GM18519 (cell line): Measurements from ENCODE around the gene HP.

Experiments
- ATAC-seq: cut with Tn5 transposase; IDR thresholded peaks from one replicate; pipeline ENCODE4 v1.9.1; 2021; ENCODE audit warnings: mild to moderate bottlenecking, moderate library complexity; ENCODE audit not compliant: unreplicated experiment, low FRiP score

HP gene

GRCh38 chr16:72083778-72084404, 29.6 kb downstream of the HP start:
- no peak for ATAC-seq

DNA sequence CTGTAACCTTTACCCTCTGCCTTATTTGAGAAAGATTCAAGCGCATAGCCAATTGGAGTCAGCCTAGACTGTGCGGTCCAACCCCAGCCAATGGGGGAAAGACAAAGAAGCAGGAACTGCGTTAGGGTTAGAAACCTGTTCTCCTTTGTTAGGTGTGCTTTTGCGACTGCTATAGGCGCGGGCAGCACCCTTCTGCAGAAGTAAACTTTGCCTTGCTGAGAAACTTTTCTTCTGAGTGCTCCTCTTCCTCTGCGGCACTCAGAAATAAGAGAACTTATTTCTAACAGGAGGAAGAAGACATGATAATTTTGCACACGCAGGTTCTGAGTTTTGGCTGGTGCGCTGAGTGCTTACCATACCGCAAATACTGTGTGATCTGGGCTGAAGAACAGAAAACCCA, 30.1 kb downstream of the HP start:
- no peak for ATAC-seq

DNA sequence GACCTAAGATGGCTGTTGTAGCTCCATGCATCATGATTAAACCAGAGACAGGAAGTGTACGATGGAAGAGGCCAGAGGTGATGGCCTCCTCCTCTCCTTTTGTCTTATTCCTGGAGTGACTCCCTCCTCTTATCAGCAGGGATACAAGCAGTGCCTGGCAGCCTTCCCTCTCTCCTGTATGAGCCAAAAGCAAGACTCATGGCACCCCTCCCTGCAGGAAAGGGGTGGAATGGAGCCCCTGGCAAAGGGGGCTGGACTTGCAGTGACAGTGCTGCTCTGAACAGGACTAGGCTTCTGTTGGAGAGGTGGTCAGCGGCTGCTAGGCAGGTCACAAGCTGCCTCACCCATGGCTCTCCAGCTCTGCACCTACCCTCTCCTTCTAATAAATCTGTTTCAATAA, 30.7 kb downstream of the HP start:
- no peak for ATAC-seq

- no peak for ATAC-seq
Observed at GRCh38 chr16:72091217-72091616, 36.9 kb downstream of the HP start.

DNA sequence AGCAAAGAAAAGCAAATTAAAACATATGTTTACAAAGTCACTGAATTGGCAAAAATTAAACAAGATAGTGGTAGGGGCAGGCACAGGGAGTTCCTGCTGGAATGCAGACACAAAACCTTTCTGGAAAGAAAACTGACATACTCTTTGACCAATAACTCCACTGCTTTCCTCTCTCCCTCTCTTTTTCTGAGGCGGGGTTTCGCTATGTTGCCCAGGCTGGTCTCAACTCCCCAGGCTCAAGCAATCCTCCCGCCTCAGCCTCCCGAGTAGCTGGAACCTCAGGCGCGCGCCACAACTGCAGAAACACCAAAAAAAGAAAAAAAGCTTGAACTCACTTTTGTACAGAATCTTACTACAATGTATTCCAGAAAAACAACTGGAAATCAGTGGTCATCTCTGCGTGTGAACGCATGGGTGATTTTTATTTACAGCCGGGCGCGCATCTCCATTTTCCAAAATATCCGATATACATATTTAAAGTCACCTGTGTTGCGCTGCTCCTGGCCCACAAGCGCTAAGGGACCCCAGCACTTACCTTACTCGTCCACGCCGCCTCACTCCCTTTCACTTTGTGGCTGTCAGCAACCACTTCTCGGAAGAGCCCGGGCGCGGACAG, 38.6 kb downstream of the HP start:
- ATAC-seq, result no peak

- peak; percentile 96 for ATAC-seq
Observed at GRCh38 chr16:72093448-72094265, 39.4 kb downstream of the HP start, which contains the start of the genes DHX38 and TXNL4B. TSS of gene DHX38 (plus strand) at chr16:72093847. CDS start at chr16:72096158, 2,311 bp downstream. TSS of gene TXNL4B (minus strand) at chr16:72093620. CDS start at chr16:72090749, 2,871 bp downstream.

DNA sequence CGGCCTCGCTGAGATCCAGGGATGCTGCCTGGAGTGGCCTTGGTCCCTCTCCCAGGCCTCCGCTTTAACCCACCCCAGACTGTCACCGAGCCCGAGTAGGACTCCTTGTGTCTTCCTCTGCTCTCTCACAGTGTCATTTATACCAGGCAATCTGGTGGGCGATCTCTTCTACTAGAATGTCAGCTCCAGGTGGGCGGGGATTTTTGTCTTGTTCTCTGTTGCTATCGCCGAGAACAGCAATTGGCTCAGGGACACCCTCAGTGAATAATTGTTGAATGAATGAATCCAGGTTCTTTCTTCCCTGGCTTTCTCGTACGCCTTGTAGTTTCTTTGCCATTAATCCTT, 39.9 kb downstream of the HP start:
- no peak for ATAC-seq

- ATAC-seq, result no peak
Observed at GRCh38 chr16:72098936-72099335, 44.6 kb downstream of the HP start.

GRCh38 chr16:72099377-72099818, 45.1 kb downstream of the HP start:
- ATAC-seq, result no peak

GRCh38 chr16:72101195-72101594, 46.9 kb downstream of the HP start:
- ATAC-seq, result no peak

DNA sequence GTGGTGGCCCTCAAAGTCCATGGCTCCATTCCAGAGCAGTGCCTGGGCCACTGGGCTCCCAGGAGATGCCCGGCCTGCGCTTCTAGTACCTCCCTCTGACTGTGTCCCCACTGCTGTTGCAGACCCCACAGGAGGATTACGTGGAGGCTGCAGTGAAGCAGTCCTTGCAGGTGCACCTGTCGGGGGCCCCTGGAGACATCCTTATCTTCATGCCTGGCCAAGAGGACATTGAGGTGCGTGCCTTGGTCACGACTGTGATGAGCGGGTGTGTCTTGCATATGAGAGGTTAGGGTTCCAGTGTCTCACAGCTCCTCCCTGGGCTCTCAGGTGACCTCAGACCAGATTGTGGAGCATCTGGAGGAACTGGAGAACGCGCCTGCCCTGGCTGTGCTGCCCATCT, 50.6 kb downstream of the HP start:
- no peak for ATAC-seq

- ATAC-seq, result no peak
Observed at GRCh38 chr16:72105978-72106377, 51.7 kb downstream of the HP start.

- no peak for ATAC-seq
Observed at GRCh38 chr16:72107371-72107770, 53.1 kb downstream of the HP start.

GRCh38 chr16:72108353-72109102, 54.2 kb downstream of the HP start:
- no peak for ATAC-seq

- ATAC-seq, result no peak
Observed at GRCh38 chr16:72109300-72109699, 55.0 kb downstream of the HP start.

GRCh38 chr16:72109966-72110530, 55.7 kb downstream of the HP start:
- ATAC-seq, result no peak
